ENCODE results near the gene TGM5. TPM values are rescaled to one million over a fixed set of nuclear protein-coding genes. Genes with fewer than 3 reads are reported as not detected.
A peak's percentile ranks its signal among the peaks of the same experiment; 100 is the strongest.

Gene TGM5
- total RNA-seq, 3 donors from 2014 or later (not counting 1 experiment from before 2014, with no cell fraction given) = not detected

GRCh38 chr15:43256341-43256740, 10.4 kb downstream of the TGM5 start:
- H3K27ac Mint-ChIP-seq = no peak overlapping the region
- DNase-seq = no peak
- TF ChIP-seq CTCF (IDR thresholded peaks at IDR 0.05) = no peak
- WGBS (ENCODE audit: insufficient coverage) = 89% methylated on average over 7 of the region's 7 CpGs
- peaks cover 0 to 9% of the 10 kb centered on the region in 2 donors for H3K4me1 Mint-ChIP-seq
- H3K27me3 Mint-ChIP-seq (ENCODE audit: low read depth in 2 of 2) = peaks cover 3 to 8% of the 10 kb centered on the region in 2 donors
- peaks cover 18% of the 10 kb centered on the region for H3K4me1 ChIP-seq (ENCODE audit: control insufficient read depth, insufficient read depth, low read length)
- H3K4me3 Mint-ChIP-seq = no peak overlapping the region
- no peaks in the 10 kb centered on the region for H3K27me3 ChIP-seq (ENCODE audit: control insufficient read depth, insufficient read depth, low read length)
- no peak overlapping the region for H3K27ac ChIP-seq (ENCODE audit: low read length)
- H3K9me3 Mint-ChIP-seq = no peaks in the 10 kb centered on the region
- H3K9me3 ChIP-seq (ENCODE audit: control insufficient read depth, insufficient read depth, low read length) = no peaks in the 10 kb centered on the region
- ATAC-seq = no peak
- no peaks in the 10 kb centered on the region for H3K36me3 ChIP-seq (ENCODE audit: control insufficient read depth, insufficient read depth, low read length)
- intact Hi-C loops (cut with micrococcal nuclease) = no loop called here
- no peak overlapping the region for H3K4me3 ChIP-seq (ENCODE audit: low read length)
- no peaks in the 10 kb centered on the region for H3K36me3 Mint-ChIP-seq

GRCh38 chr15:43255376-43255775, 11.4 kb downstream of the TGM5 start:
- no peak overlapping the region for H3K27ac ChIP-seq (ENCODE audit: low read length)
- no peak for DNase-seq
- no peaks in the 10 kb centered on the region for H3K27me3 ChIP-seq (ENCODE audit: control insufficient read depth, insufficient read depth, low read length)
- Mint-ChIP-seq H3K36me3 (no peaks in the 10 kb centered on the region), H3K27me3 (ENCODE audit: low read depth in 2 of 2) (peaks cover 3 to 8% of the 10 kb centered on the region in 2 donors), H3K27ac (no peak overlapping the region), H3K4me1 (peaks cover 0 to 9% of the 10 kb centered on the region in 2 donors), H3K4me3 (no peak overlapping the region), H3K9me3 (no peaks in the 10 kb centered on the region)
- 84% methylated on average over 2 of the region's 2 CpGs for WGBS (ENCODE audit: insufficient coverage)
- no peak for TF ChIP-seq CTCF (IDR thresholded peaks at IDR 0.05)
- H3K4me3 ChIP-seq (ENCODE audit: low read length) = no peak overlapping the region
- H3K36me3 ChIP-seq (ENCODE audit: control insufficient read depth, insufficient read depth, low read length) = no peaks in the 10 kb centered on the region
- peaks cover 18% of the 10 kb centered on the region for H3K4me1 ChIP-seq (ENCODE audit: control insufficient read depth, insufficient read depth, low read length)
- ATAC-seq = no peak
- no peaks in the 10 kb centered on the region for H3K9me3 ChIP-seq (ENCODE audit: control insufficient read depth, insufficient read depth, low read length)
- intact Hi-C loops (cut with micrococcal nuclease) = no loop called here

GRCh38 chr15:43253431-43254403, 13.0 kb downstream of the TGM5 start:
- Mint-ChIP-seq H3K4me3 (no peak overlapping the region), H3K4me1 (peaks cover 12 to 19% of the 10 kb centered on the region in 2 donors), H3K36me3 (no peaks in the 10 kb centered on the region), H3K9me3 (no peaks in the 10 kb centered on the region), H3K27me3 (ENCODE audit: low read depth in 2 of 2) (peaks cover 3 to 8% of the 10 kb centered on the region in 2 donors), H3K27ac (peak overlapping the region in 1 of 2 donors; percentile 41)
- H3K4me3 ChIP-seq (ENCODE audit: low read length) = no peak overlapping the region
- no peak for TF ChIP-seq CTCF (IDR thresholded peaks at IDR 0.05)
- WGBS (ENCODE audit: insufficient coverage) = 42% methylated on average over 13 of the region's 15 CpGs
- peak; percentile 64 to 77 (median 69) for ATAC-seq
- peaks cover 28% of the 10 kb centered on the region for H3K4me1 ChIP-seq (ENCODE audit: control insufficient read depth, insufficient read depth, low read length)
- intact Hi-C loops (cut with micrococcal nuclease) = no loop called here
- no peaks in the 10 kb centered on the region for H3K36me3 ChIP-seq (ENCODE audit: control insufficient read depth, insufficient read depth, low read length)
- H3K27ac ChIP-seq (ENCODE audit: low read length) = peak overlapping the region; percentile 17
- H3K9me3 ChIP-seq (ENCODE audit: control insufficient read depth, insufficient read depth, low read length) = no peaks in the 10 kb centered on the region
- no peaks in the 10 kb centered on the region for H3K27me3 ChIP-seq (ENCODE audit: control insufficient read depth, insufficient read depth, low read length)
- peak in 1 of 2 donors; percentile 68 for DNase-seq

All from natural killer cell (primary cell).